ENCODE measurements around the gene CACNB2.
A peak's percentile ranks its signal among the peaks of the same experiment; 100 is the strongest.
"Not testable (repeated sequence)": the region's sequence is repeated elsewhere in the genome, so short reads cannot be mapped to it uniquely, and the experiment has no call there.

The CACNB2 gene

GRCh38 chr10:18402853-18403252 lies 262.6 kb downstream of the CACNB2 start:
- no peak for DNase-seq

DNA sequence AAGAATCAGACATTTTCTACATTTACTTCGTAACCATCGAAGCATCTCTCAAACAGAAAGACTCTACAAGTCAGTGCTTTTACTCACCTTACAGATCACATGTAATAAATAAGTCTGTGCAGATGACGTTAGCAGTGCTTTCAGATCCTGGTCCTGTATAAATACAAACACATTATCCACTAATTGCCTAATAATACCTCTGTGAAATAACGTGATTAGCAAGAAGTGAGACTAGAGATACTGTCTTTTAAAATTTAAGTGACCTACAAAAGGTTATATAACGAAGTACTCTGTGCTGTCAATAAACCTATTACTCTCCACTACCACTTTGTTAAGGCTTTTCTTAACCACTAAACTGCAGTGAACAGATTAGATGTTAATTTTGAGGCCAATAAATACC lies 264.3 kb downstream of the CACNB2 start:
- DNase-seq: no peak

DNA sequence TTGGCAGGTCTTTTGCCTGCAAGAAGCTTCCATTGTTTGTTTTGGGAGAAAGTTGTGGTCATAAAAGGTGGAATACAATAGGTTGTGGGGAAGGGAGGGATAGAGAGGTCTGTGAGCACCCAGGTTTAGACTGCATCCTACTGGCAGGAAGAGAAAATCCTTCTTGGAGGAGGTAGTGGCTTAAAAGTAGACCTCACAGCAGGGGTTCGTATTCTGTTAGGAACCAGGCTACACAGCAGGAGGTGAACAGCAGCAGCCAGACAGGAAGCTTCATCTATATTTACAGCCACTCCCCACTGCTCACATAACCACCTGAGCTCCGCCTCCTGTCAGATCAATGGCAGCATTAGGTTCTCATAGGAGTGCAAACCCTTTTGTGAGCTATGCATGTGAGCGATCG lies 265.9 kb downstream of the CACNB2 start:
- no peak for DNase-seq

- no peak for DNase-seq
Measured at GRCh38 chr10:18409599-18410397, 269.6 kb downstream of the CACNB2 start.

DNA sequence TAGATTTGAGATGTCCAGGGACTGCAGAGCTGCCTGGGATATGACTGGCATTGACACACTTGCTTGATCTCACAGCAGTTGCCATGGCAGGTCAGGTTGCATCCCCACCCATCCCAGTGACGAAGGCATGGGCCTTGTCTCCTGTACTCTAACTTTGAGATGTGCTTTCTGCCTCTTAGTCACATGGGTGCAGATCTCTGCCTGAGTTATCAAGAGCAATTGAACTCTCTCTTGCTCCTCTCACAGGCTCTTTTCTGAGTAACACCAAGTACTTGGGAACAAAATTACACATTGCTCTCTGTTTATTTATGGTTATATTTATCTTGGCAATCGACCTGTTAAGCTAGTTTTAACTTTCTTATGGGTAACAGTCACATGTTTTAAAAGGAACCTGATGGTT lies 273.8 kb downstream of the CACNB2 start:
- DNase-seq: no peak

- DNase-seq: no peak
Measured at GRCh38 chr10:18417950-18418527, 277.8 kb downstream of the CACNB2 start.

GRCh38 chr10:18418541-18419215 lies 278.5 kb downstream of the CACNB2 start:
- peak; percentile 62 to 90 (median 80) for DNase-seq

- DNase-seq: no peak
Measured at GRCh38 chr10:18419945-18420344, 279.7 kb downstream of the CACNB2 start.

GRCh38 chr10:18421726-18422293 lies 281.6 kb downstream of the CACNB2 start:
- no peak for DNase-seq

GRCh38 chr10:18423058-18423637 lies 282.9 kb downstream of the CACNB2 start:
- DNase-seq: no peak

DNA sequence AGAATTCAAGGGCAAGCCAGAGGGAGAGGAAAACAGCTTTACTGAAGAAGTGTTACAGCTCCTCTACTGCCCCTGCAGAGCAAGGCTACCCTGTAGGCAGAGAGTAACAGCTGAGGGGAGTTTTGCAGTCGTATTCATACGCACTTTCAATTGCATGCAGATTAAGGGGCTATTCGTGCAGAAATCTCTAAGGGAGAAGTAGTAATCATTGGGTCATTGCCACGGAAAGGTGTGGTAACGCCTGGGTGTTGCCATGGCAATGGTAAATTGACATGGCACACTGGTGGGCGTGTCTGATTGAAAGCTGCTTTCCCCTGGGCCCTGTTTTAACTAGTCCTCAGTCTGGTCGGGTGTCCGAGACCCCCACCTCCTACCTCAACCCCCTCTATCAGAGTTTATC lies 284.0 kb downstream of the CACNB2 start:
- no peak for DNase-seq

GRCh38 chr10:18429335-18429734 lies 289.1 kb downstream of the CACNB2 start:
- DNase-seq: no peak

DNA sequence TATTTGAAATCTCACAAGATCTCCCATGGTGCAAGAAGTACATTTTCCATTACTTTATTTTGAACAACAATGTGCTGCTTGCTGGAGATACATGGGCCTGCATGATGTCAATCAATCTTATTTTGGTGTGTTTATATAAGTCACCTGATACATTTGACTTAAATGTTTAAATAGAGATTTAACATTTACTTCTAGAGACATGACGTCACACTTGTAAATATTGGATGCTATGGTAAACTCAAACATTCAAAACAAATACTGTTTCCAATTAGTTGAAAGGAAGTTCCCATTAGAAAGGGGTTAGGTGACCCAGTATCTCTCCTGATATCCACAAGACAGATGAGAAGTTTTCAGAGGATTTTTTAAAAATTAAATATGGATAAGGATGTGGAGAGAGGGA lies 296.7 kb downstream of the CACNB2 start:
- no peak for DNase-seq

GRCh38 chr10:18437486-18437885 lies 297.3 kb downstream of the CACNB2 start:
- no peak for DNase-seq

DNA sequence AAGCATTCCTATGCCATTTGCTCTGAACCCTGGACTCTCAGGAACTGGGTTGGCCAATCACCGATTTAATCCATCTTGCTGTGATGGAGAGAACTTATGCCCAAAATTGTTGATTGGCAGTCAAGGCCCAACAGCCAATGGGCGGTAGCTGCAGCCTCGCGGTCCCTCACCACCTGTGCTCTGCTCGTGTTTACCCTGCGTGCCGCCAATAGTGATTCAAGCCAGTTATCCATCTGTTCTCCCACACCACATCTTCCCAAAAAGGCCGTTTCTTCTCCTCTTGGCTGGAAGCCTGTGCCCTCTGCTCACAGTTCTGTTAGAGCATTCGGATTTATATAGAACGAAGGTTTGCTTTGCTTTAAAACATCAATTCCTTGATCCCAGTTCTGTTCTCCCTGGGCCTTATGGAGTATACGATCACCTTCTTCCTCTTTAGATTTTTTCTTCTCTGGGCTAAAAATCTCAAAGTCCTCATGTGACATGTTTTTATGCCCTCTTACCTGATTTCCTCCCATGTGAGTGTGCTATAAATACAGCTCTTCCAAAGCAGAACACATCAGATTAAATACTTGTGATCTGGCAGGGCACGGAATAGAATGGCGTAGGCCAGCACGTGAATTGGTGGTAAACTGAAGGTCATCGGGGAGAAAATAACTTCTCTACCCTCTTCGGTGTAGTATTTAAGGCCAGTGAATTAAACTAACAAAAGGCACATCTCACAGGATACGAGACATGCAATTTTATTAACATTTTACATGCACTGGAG lies 298.3 kb downstream of the CACNB2 start:
- DNase-seq: no peak

DNA sequence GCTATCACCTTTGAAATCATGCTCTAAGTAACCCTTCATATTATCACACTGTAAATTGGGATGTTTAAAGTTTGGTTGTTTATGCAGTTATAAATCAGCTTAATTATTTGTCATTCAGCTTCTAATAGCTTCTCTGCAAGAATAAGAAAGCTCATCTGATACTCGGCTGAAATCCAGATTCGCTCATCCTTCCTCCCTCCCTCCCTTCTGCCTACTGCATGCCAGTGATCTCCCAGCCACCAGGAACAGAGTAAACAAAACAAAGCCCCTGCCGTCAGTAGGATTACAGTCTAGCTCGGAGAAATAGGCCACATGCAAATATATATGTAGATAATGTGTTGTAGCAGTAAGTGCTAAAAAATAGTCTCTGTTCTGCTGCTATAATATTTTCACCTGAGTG lies 299.4 kb downstream of the CACNB2 start:
- DNase-seq: no peak

GRCh38 chr10:18445635-18446034 lies 305.4 kb downstream of the CACNB2 start:
- DNase-seq: not testable (repeated sequence)

- DNase-seq: no peak
Measured at GRCh38 chr10:18446205-18446604, 306.0 kb downstream of the CACNB2 start.

- peak; percentile 64 to 76 (median 70) for DNase-seq
Measured at GRCh38 chr10:18449611-18450026, 309.4 kb downstream of the CACNB2 start.

DNA sequence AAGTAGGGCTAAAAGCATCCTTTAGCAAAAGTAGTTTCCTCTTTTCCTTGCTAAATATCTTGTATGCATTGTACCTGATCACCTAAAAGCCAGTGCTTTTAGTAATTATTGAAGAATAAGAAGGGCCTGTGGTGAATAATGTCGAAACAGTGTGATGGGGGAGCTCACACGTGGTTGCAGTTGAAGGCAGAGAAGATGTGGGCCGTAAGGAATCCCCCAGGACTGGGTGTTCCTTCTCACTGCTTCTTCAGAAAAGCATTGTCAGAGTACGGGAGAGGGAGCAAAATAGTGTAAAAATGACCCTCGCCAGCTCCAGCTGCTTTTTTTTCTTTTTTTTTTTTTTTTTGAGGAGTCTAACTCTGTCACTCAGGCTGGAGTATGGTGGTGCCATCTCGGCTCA lies 310.1 kb downstream of the CACNB2 start:
- DNase-seq: no peak

GRCh38 chr10:18455086-18455884 lies 315.1 kb downstream of the CACNB2 start:
- DNase-seq: no peak

Measured in suppressor macrophage (primary cell).